HG02642 (cell line): Measurements from ENCODE around the gene COX5A.
"Not testable (repeated sequence)": the region's sequence is repeated elsewhere in the genome, so short reads cannot be mapped to it uniquely, and the experiment has no call there.

ENCODE experiments used
- ATAC-seq: cut with Tn5 transposase; IDR thresholded peaks from one replicate; pipeline ENCODE4 v1.9.1; 2021; ENCODE audit warnings: mild to moderate bottlenecking; ENCODE audit not compliant: unreplicated experiment, poor library complexity

The COX5A gene

DNA sequence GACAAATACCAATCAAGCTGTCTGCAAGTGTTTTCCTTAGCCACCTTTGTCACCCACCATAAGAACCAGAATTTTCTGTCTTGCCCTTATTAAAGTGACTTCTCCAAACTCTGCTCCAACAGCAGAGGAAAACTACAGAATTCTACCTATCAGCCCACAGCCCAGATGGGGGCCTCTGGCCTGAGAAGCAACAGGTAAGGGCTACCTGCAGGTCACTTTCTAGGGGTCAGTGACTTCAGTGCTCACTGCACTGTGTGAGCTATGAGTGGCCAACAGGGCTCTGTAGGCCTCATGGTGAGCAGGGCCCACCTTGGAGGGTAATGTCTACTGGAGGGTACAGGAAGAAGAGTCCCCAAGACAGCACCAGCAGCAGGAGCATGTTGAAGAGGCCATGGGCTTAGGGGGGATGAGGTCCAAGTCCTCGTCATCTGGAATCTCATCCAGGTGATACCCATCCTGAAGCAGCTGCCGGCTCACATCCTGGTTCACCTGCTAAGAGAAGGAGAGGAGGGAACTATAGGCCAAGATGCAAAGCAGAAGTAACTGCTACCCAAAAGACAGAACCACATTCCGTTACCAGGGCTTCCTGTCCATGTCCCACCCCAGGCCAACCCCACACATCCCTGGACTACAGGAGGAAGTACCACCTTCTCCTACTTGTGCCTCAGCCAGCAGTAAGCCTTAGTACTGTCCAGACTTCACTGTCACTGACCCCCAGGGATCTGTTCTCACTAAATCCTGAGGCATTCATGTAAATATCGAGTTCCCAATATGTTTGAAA, 35.4 kb downstream of the COX5A start:
- no peak for ATAC-seq

DNA sequence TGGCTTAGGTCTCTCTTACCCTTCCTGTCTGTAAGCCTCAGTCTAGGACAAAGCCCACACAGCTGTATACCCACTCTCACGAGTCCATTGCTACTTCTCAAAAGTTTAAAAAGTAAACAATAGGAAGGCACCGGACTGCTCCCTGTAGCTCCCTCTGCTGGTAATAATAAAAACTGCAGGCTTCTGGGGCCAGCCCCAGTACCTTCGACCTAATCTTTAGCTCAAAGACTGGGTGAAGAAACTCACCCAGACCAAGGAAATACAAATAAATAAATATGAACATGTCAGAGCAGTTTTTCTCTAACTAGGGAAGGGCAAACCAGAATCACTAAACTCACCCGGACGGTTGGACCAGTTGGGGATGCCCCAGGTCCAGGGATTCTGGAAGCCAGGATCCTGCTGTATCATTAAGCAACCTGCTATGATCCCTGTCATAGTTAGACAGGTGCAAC, 36.2 kb downstream of the COX5A start:
- ATAC-seq: no peak

DNA sequence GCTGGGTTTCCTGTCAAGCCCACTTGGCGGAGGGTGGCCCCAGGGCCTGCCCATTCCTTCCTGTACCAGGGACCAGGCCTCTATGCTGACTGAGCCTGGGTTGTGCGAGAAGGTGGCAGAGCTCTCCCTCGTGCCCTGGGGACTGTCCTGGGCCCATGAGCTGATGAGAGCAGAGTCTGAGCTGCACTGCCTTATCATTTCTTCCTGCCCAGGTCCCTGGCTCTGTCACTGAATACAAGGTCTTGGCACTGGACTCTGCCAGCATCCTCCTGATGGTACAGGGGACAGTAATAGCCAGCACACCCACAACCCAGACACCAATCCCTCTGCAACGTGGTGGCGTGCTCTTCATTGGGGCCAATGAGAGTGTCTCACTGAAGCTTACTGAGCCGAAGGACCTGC, 40.6 kb downstream of the COX5A start:
- ATAC-seq: no peak

DNA sequence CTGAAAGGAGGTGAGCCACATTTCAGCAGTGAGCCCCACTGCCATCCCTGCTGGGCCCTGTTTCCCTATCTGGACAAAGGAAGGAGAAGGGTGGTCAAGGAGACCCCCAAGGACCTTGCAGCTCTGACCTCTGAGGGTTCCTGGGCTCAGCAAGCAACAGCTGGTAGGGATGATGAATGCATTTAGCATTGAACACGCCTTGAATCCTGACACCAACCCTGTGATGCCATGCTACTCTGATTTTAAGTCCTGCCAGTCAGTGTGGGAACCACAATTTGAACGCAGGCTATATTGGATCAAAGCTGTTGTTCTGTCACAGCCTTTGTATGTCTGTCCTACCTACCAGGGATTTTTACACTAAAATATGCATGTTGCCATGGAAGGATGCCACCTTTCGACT, 41.6 kb downstream of the COX5A start:
- ATAC-seq: no peak

DNA sequence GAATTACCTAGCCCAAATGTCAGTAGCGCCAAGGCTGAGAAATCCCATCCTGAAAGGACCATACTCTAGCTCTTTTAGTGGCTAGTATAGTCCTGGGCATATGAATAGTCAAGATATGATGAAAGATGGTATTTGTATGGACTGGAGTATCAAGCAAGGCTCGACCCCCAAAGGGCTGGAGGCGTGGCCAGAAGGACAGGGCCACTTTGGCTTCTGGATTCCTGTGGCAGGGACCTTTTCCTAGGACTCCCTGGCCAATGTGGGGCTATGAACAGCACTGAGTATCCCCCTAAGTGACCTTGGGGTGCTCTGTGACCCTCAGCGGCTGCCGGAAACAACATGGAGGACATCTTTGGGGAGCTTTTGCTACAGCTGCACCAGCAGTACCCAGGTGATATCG, 42.0 kb downstream of the COX5A start:
- ATAC-seq: no peak

DNA sequence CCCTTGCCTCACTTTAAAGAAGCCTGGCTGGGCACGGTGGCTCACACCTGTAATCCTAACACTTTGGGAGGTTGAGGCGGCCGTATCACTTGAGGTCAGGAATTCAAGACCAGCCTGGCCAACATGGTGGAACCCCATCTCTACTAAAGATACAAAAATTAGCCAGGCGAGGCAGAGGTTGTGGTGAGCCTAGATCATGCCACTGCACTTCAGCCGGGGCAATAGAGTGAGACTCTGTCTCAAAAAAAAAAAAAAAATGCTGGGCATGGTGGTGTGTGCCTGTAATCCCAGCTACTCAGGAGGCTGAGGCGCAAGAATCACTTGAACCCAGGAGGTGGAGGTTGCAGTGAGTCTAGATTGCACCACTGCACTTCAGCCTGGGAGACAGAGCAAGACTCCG, 43.5 kb downstream of the COX5A start:
- ATAC-seq: not testable (repeated sequence)

DNA sequence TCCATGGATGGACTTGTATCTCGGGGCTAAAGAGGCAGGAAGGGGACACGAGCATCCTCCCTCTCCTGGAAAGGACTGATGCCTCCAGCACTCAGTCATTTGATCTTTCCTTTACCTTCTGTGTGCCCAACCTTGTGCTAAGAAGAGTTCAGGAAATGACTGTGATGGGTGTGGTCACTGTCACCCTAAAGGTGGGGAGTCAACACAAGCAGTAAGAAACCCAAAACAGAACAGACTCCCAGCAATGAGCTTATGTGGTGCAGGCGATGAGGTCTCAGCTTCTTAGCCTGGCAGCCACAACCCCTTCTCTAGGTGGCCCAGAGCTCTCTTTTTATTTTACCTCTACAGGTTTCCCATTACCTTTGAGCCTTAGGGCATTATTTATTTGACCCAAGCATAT, 44.2 kb downstream of the COX5A start:
- no peak for ATAC-seq

DNA sequence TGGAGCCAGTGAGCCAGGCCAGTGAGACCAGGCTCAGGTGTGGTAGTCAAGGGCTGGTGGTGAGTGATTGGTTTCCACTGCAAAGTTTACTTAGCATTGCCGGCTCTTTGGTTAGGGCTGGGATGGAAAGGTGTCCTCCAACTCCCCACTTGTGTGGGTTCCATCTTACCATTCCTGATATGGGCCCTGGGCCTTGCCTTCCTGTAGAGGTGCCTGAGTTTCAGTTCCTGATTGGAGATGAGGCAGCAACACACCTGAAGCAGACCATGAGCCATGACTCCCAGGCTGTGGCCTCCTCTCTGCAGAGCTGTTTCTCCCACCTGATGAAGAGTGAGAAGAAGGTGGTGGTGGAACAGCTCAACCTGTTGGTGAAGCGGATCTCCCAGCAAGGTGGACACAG, 44.9 kb downstream of the COX5A start:
- ATAC-seq: no peak

DNA sequence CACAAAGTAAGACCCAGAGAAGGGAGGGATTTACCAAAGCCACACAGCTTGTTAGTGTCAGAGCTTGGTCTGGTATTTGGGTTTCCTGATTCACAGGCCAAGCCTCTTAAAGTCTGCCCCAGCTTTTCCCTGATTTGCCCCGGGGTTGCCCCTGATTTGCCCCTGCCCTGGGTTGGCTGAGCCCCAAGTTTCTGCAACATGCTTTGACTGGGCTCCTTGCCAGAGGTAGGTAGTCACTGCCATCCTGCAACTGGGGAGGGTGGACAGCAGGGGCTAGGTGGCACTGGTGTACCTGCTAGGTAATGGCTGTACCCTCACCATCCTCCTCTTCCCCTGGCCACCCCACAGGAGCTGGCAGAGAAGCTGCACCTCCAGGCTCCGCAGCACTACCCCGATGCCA, 45.6 kb downstream of the COX5A start:
- no peak for ATAC-seq

DNA sequence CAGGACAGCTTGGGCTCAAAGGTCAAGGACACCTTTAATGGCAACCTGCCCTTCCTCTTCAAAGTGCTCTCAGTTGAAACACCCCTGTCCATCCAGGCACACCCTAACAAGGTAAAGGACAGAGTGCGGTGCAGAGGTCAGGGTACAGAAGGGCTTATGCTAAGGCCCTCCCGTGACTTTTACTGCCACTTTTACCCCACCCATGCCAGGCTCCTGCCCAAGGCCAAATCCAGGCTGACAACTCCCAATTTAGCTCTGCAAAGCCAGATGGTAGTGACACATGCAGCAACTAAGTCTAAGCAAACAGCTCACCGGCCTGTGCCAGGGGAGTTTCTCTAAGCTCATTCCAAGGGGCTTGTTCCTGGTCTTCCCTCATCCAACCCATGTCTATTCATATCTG, 46.4 kb downstream of the COX5A start:
- ATAC-seq: no peak

DNA sequence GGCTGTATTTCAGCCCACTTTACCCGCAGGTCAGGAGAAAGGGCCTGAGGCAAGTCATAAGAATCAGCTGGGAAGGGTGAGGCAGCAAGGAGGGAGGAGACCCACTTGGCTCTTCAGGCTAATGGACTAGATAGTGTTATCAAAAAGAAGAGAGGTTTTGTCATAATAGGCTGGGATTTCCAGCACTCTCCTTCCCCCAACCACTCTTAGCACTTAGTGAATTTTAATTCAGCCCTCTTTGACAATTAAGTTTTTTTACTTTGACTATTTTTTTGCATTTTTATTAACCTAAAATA, 47.3 kb downstream of the COX5A start:
- ATAC-seq: no peak

DNA sequence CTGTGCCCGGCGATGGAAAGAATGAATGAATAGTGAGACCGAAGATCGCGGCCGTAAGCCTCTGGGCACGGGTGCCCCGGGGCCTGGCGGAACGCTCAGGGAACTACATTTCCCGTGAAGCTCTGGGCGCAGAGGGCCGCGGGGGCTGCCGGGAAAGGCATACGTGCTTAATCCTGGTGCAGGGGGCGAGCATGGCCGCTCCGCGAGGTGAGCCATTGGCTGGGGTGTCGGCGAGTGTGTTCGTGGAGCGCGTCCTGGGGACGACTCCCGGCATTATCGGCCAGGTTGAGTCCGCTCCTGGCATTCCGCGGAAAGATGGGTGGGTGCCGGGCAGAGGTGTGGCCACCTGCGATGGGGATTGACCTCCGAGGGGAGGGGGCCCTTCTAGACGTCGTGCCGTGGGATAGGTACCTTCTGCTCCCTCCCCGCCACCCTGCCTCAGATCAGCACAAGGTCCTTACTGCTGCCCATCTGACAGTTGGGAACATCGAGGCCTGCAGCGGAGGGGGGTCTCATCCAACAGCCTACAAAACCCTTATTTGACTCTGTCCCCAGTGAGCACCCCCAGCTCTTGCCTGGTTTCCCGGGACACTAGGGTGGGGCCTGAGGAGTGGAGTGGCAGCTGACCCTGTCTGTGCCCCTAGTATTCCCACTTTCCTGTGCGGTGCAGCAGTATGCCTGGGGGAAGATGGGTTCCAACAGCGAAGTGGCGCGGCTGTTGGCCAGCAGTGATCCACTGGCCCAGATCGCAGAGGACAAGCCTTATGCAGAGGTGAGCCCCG, 47.8 kb downstream of the COX5A start, which contains the start of gene MPI:
Gene MPI (plus strand): TSS at position 160 of the 782 bp plus-strand sequence. CDS start 32 bp downstream, at position 192.
- ATAC-seq: peak; percentile 95

DNA sequence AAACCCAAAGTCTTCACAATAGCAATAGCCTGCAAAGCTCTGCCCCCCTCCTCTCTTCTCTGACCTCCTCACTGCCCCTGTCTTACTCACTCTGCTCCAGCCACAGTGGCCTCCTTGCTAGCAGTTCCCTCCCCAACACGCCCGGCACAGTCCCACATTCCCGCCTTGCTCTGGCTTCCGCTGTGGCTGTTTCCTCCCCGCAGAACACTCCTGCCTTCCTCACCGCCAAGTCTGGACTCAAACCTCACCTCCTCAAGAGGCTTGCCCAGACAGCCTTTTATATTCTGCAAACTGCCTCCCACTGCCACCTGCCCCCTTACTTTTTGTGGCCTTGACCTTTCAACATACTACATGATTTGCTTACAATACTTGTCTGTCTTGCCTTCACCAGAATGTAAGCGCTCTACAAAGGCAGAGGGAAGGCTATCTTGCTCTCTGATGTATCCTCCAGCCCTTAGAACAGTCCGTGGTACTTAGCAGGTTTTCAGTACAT, 48.4 kb downstream of the COX5A start:
- peak; percentile 18 for ATAC-seq

DNA sequence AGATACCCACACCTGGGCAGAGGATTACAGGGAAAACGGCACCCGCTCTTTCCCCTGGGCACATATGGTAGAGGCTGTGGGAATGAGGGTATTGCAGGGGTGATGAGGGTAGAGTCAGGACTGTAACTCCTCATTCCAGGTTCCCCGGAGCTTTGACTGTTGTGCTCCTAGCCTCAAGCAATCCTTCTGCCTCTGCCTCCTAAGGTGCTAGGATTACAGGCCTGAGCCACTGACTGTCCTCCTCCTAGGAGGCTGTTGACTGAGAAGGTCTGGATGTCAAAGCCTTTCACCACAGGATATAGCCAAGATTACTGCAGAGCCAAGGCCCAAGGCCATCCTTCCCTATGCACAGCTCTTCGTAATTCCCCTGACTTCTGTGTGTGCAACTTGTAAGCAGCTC, 49.2 kb downstream of the COX5A start:
- ATAC-seq: no peak

DNA sequence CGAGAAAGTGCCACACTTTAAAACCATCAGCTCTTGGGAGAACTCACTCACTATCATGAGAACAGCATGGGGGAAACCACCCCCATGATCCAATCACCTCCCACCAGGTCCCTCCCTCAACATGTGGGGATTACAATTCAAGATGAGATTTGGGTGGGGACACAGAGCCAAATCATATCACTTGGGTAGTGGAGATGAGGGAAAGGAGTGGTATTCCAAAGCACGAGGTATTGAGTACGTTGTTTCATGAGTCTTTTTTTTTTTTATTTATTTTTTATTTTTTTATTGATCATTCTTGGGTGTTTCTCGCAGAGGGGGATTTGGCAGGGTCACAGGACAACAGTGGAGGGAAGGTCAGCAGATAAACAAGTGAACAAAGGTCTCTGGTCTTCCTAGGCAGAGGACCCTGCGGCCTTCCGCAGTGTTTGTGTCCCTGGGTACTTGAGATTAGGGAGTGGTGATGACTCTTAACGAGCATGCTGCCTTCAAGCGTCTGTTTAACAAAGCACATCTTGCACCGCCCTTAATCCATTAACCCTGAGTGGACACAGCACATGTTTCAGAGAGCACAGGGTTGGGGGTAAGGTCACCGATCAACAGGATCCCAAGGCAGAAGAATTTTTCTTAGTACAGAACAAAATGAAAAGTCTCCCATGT, 50.2 kb downstream of the COX5A start:
- not testable (repeated sequence) for ATAC-seq

DNA sequence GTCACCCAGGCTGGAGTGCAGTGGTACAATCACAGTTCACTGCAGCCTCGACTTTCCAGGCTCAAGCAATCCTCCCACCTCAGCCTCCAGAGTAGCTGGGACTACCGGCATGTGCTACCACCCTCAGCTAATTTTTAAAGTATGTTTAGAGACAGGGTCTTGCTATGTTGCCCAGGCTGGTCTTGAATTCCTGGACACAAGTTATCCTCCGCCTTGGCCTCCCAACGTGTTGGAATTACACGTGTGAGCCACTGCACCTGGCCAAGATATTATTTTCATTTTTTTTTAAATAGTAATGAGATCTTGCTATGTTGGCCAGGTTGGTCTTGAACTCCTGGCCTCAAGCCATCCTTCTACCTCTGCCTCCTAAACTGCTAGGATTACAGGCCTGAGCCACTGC, 52.4 kb downstream of the COX5A start:
- no peak for ATAC-seq

DNA sequence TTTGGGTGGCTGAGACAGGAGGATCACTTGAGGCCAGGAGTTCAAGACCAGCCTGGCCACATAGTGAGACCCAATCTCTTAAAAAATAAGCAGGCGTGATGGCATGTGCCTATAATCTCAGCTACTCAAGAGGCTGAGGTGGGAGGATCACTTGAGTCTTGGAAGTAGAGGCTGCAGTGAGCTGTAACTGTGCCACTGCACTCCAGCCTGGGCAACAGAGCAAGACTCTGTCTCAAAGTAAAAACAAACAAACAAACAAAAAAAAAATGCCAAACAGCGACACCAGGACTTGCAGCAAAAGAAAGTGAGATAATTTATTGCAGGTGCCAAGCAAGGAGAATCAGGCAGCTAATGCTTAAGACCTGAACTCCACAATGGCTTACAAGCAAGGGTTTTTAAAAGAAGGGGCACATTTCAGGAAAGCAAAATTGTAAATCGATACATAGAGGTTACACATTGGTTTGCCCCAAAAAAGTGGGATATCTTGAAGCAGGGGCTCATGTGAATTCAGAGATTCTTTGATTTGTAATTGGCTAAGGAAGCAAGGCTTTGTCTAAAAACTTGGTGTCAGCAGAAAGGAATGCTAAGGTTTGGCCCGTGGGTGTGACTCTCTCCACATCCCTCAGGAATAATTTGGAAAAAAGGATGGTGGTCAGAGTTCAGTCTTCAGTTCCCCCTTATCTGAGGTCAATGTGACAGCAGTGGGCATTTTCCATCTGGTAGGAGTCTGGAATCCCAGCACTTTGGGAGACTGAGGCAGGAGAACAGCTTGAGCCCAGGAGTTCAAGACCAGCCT, 53.2 kb downstream of the COX5A start:
- ATAC-seq: no peak

DNA sequence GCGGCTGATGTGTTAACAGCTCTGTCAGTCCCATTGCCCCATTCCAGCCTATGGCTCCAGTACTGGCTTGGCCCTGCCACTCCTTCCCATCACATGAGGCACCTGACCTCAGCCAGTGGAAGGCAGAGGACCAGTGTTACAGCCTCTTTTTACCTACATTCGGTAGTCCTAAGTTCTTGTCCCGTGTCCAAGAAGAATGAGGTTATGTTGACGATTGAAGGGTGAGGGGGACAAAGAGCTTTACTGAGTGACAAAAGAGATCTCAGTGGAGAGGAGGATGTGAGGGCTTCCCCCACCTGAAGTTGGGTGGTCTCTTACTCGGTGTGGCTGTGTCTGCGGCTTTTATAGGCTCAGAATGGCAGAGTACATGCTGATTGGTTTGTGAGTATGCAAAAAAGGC, 55.3 kb downstream of the COX5A start:
- no peak for ATAC-seq

DNA sequence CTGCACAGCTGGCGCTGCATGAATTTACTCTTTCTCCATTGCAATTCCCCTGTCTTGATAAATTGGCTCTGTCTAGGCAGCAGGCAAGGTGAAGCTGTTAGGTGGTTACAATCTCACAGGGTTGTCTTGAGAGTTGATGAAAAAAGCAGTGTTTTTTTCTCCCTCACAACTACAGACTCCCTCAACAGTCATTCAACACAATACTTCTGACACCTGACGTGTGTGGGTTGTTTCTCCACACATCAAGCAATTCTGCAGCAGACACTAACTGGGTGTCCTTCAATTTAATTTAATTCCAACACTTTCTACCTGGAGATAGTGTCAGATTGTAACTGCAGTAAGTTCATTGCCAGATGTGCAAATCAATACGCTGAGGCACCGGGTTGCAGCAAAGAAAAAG, 59.6 kb downstream of the COX5A start:
- no peak for ATAC-seq

DNA sequence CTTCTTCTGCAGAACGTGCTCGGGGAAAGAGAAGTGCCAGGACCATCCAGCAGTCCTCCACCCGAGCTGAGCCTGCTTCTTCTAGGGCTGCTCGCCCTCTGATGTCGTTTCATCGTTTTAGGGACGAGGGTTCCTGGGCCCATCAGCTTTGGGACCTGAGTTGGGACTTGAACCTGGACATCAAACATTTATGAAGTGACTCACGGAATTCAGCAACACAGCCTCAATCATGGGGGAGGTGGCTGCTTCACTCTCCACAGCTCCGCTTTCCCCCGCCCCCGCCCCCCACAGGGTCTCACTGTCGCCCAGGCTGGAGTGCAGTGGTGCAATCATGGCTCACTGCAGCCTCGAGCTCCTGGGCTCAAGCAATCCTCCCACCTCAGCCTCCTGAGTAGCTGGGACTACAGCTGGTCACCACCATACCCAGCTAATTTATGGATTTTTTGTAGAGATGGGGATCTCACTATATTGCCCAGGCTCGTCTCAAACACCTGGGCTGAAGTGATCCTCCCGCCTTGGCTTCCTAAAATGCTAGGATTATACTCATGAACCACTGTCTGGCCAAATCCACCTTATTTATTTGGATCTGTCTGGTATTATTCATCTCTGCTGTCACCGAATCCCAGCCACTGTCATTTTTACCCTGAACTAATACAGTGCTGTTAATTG, 64.0 kb downstream of the COX5A start:
- ATAC-seq: no peak
